HAP-1 (cell line): ENCODE results near the gene SPEF2.

ENCODE experiments used
- DNase-seq, 2 experiments: peaks; one replicate each; pipeline ENCODE4 v3.0.0-alpha.2; 2016 to 2020; ENCODE audit warnings: low spot score in 2 of 2
- H3K27me3 ChIP-seq: fragments of 250-450 bp; sonication (Bioruptor Pico); 2 replicates; pipeline ENCODE4 v1.5.1; 2020; ENCODE audit warnings: low read depth, mild to moderate bottlenecking, moderate library complexity
- H3K36me3 ChIP-seq: fragments of 250-450 bp; sonication (Bioruptor Pico); replicated peaks from 2 replicates; pipeline ENCODE4 v1.5.1; 2020; ENCODE audit warnings: mild to moderate bottlenecking
- H3K4me1 ChIP-seq: fragments of 250-450 bp; sonication (Bioruptor Pico); 2 replicates; pipeline ENCODE4 v1.5.1; 2020; ENCODE audit warnings: mild to moderate bottlenecking
- H3K4me3 ChIP-seq: fragments of 250-450 bp; sonication (Bioruptor Pico); 2 replicates; pipeline ENCODE4 v1.5.1; 2020; ENCODE audit warnings: mild to moderate bottlenecking, moderate library complexity
- H3K9me3 ChIP-seq: fragments of 250-450 bp; sonication (Bioruptor Pico); 2 replicates; pipeline ENCODE4 v1.5.1; 2020; ENCODE audit warnings: mild to moderate bottlenecking, moderate library complexity
- in situ Hi-C: fragments of 300-500 bp; cut with MboI; formaldehyde crosslinking; loops from 3 replicates; pipeline ENCODE4 v1.14.3; 2020; ENCODE audit warnings: low sequenced_read_pairs, inconsistent platforms, mixed read lengths

Gene SPEF2

GRCh38 chr5:35626553-35626952, 8.9 kb downstream of the SPEF2 start:
- Histone ChIP-seq H3K4me1 (peaks cover 3% of the 10 kb centered on the region; the same call in 1 of the 2 replicates), H3K9me3 (peaks cover 2% of the 10 kb centered on the region; the same call in 1 of the 2 replicates), H3K4me3 (no peak overlapping the region), H3K27me3 (no peaks in the 10 kb centered on the region), H3K36me3 (peaks cover 6% of the 10 kb centered on the region; the same call in 1 of the 2 replicates)
- in situ Hi-C loops, result no loop called here
- no peak for DNase-seq

- peaks cover under 1% of the 10 kb centered on the region for H3K9me3 ChIP-seq
- in situ Hi-C loops, result no loop called here
- H3K27me3 ChIP-seq, result no peaks in the 10 kb centered on the region
- DNase-seq, result no peak
- H3K4me1 ChIP-seq, result no peaks in the 10 kb centered on the region
- peaks cover 6% of the 10 kb centered on the region; the same call in 1 of the 2 replicates for H3K36me3 ChIP-seq
- no peak overlapping the region for H3K4me3 ChIP-seq
Measured at GRCh38 chr5:35634326-35634725, 16.7 kb downstream of the SPEF2 start.

GRCh38 chr5:35640623-35641022, 23.0 kb downstream of the SPEF2 start:
- no peak for DNase-seq

GRCh38 chr5:35644543-35644942, 26.9 kb downstream of the SPEF2 start:
- DNase-seq, result no peak
- peaks cover 31% of the 10 kb centered on the region for H3K4me1 ChIP-seq
- H3K27me3 ChIP-seq, result no peaks in the 10 kb centered on the region
- in situ Hi-C loops, result no loop called here
- no peaks in the 10 kb centered on the region for H3K36me3 ChIP-seq
- no peak overlapping the region for H3K4me3 ChIP-seq
- H3K9me3 ChIP-seq, result no peaks in the 10 kb centered on the region

More at GRCh38 chr5:35640623-35641022, 23.0 kb downstream of the SPEF2 start:
- no peaks in the 10 kb centered on the region for H3K36me3 ChIP-seq
- H3K4me1 ChIP-seq, result peaks cover 4% of the 10 kb centered on the region; the same call in 1 of the 2 replicates
- no peaks in the 10 kb centered on the region for H3K9me3 ChIP-seq
- H3K27me3 ChIP-seq, result no peaks in the 10 kb centered on the region
- no peak overlapping the region for H3K4me3 ChIP-seq
- in situ Hi-C loops, result no loop called here

- H3K36me3 ChIP-seq, result no peaks in the 10 kb centered on the region
- in situ Hi-C loops, result no loop called here
- H3K4me1 ChIP-seq, result peaks cover 31% of the 10 kb centered on the region
- DNase-seq, result peak in 1 of 2 experiments; percentile 25
- no peaks in the 10 kb centered on the region for H3K27me3 ChIP-seq
- no peaks in the 10 kb centered on the region for H3K9me3 ChIP-seq
- no peak overlapping the region for H3K4me3 ChIP-seq
Measured at GRCh38 chr5:35647128-35647527, 29.5 kb downstream of the SPEF2 start.

- no peak for DNase-seq
- no peaks in the 10 kb centered on the region for H3K36me3 ChIP-seq
- no peaks in the 10 kb centered on the region for H3K27me3 ChIP-seq
- in situ Hi-C loops, result no loop called here
- no peak overlapping the region for H3K4me3 ChIP-seq
- no peaks in the 10 kb centered on the region for H3K9me3 ChIP-seq
- H3K4me1 ChIP-seq, result peaks cover 31% of the 10 kb centered on the region
Measured at GRCh38 chr5:35647712-35648111, 30.0 kb downstream of the SPEF2 start.

GRCh38 chr5:35651002-35651756, 33.5 kb downstream of the SPEF2 start:
- no peaks in the 10 kb centered on the region for H3K9me3 ChIP-seq
- peak; percentile 27 to 48 for DNase-seq
- no peak overlapping the region for H3K4me3 ChIP-seq
- no peaks in the 10 kb centered on the region for H3K27me3 ChIP-seq
- in situ Hi-C loops, result loop anchor here (10.0 kb wide), 1 partner anchor 274 kb away; no protein-coding TSS in a partner anchor
- no peaks in the 10 kb centered on the region for H3K36me3 ChIP-seq
- H3K4me1 ChIP-seq, result peaks cover 31% of the 10 kb centered on the region

- no peak overlapping the region for H3K4me3 ChIP-seq
- H3K27me3 ChIP-seq, result no peaks in the 10 kb centered on the region
- H3K4me1 ChIP-seq, result peaks cover 10% of the 10 kb centered on the region
- H3K36me3 ChIP-seq, result no peaks in the 10 kb centered on the region
- no peak for DNase-seq
- in situ Hi-C loops, result loop anchor here (10.0 kb wide), 1 partner anchor 268 kb away; no protein-coding TSS in a partner anchor
- no peaks in the 10 kb centered on the region for H3K9me3 ChIP-seq
Measured at GRCh38 chr5:35656721-35657120, 39.1 kb downstream of the SPEF2 start.

GRCh38 chr5:35657877-35658276, 40.2 kb downstream of the SPEF2 start:
- no peaks in the 10 kb centered on the region for H3K36me3 ChIP-seq
- in situ Hi-C loops, result loop anchor here (10.0 kb wide), 1 partner anchor 267 kb away; no protein-coding TSS in a partner anchor
- DNase-seq, result no peak
- no peaks in the 10 kb centered on the region for H3K9me3 ChIP-seq
- H3K4me3 ChIP-seq, result no peak overlapping the region
- peaks cover 10% of the 10 kb centered on the region for H3K4me1 ChIP-seq
- no peaks in the 10 kb centered on the region for H3K27me3 ChIP-seq

- Histone ChIP-seq H3K4me3 (no peak overlapping the region), H3K4me1 (peaks cover 10% of the 10 kb centered on the region), H3K9me3 (no peaks in the 10 kb centered on the region), H3K27me3 (no peaks in the 10 kb centered on the region), H3K36me3 (no peaks in the 10 kb centered on the region)
- DNase-seq, result no peak
- in situ Hi-C loops, result loop anchor here (10.0 kb wide), 1 partner anchor 265 kb away; no protein-coding TSS in a partner anchor
Measured at GRCh38 chr5:35659556-35659955, 41.9 kb downstream of the SPEF2 start.

GRCh38 chr5:35660451-35660850, 42.8 kb downstream of the SPEF2 start:
- Histone ChIP-seq H3K27me3 (no peaks in the 10 kb centered on the region), H3K4me3 (no peak overlapping the region), H3K36me3 (no peaks in the 10 kb centered on the region), H3K9me3 (no peaks in the 10 kb centered on the region), H3K4me1 (peaks cover 10% of the 10 kb centered on the region)
- in situ Hi-C loops, result no loop called here
- no peak for DNase-seq

GRCh38 chr5:35664584-35664983, 46.9 kb downstream of the SPEF2 start:
- Histone ChIP-seq H3K4me3 (no peak overlapping the region), H3K4me1 (peaks cover 3% of the 10 kb centered on the region; the same call in 1 of the 2 replicates), H3K36me3 (no peaks in the 10 kb centered on the region), H3K9me3 (no peaks in the 10 kb centered on the region), H3K27me3 (no peaks in the 10 kb centered on the region)
- in situ Hi-C loops, result no loop called here
- DNase-seq, result no peak

GRCh38 chr5:35665096-35665495, 47.4 kb downstream of the SPEF2 start:
- H3K4me3 ChIP-seq, result no peak overlapping the region
- in situ Hi-C loops, result no loop called here
- no peaks in the 10 kb centered on the region for H3K9me3 ChIP-seq
- no peaks in the 10 kb centered on the region for H3K36me3 ChIP-seq
- H3K27me3 ChIP-seq, result no peaks in the 10 kb centered on the region
- peaks cover 8% of the 10 kb centered on the region; the same call in 1 of the 2 replicates for H3K4me1 ChIP-seq
- no peak for DNase-seq

GRCh38 chr5:35668319-35668718, 50.7 kb downstream of the SPEF2 start:
- Histone ChIP-seq H3K36me3 (no peaks in the 10 kb centered on the region), H3K4me3 (no peak overlapping the region), H3K27me3 (no peaks in the 10 kb centered on the region), H3K4me1 (peaks cover 13% of the 10 kb centered on the region; the same call in 1 of the 2 replicates), H3K9me3 (no peaks in the 10 kb centered on the region)
- in situ Hi-C loops, result no loop called here
- no peak for DNase-seq
